ENCODE results near the gene CD3E. TPM values are rescaled to one million over a fixed set of nuclear protein-coding genes. Genes with fewer than 3 reads are reported as not detected.

Gene CD3E
- total and polyA plus RNA-seq, 12 donors: 0.63 to 3.4 (median 2.7) TPM; not detected in 2

- Histone ChIP-seq H3K9me3 (replicated peaks in 1 of 3) (no peaks in the 10 kb centered on the region), H3K36me3 (replicated peaks in 1 of 2) (no peaks in the 10 kb centered on the region), H3K27ac (no peak overlapping the region), H3K4me1 (replicated peaks in 1 of 2) (peaks cover 0 to 9% of the 10 kb centered on the region in 2 donors), H3K27me3 (peaks cover 23% of the 10 kb centered on the region), H3K4me3 (peak overlapping the region in 1 of 4 donors; percentile 50)
- no peak for DNase-seq
- 71 to 78% (median 74%) methylated on average over 4 of the region's 4 CpGs for WGBS, 4 donors
- TF ChIP-seq POLR2A (IDR thresholded peaks at IDR 0.05): no peak
- TF ChIP-seq, protein P1, sequence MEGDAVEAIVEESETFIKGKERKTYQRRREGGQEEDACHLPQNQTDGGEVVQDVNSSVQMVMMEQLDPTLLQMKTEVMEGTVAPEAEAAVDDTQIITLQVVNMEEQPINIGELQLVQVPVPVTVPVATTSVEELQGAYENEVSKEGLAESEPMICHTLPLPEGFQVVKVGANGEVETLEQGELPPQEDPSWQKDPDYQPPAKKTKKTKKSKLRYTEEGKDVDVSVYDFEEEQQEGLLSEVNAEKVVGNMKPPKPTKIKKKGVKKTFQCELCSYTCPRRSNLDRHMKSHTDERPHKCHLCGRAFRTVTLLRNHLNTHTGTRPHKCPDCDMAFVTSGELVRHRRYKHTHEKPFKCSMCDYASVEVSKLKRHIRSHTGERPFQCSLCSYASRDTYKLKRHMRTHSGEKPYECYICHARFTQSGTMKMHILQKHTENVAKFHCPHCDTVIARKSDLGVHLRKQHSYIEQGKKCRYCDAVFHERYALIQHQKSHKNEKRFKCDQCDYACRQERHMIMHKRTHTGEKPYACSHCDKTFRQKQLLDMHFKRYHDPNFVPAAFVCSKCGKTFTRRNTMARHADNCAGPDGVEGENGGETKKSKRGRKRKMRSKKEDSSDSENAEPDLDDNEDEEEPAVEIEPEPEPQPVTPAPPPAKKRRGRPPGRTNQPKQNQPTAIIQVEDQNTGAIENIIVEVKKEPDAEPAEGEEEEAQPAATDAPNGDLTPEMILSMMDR (IDR thresholded peaks at IDR 0.05): no peak
- intact Hi-C loops (cut with DNase I): no loop called here
Measured at GRCh38 chr11:118263112-118263511, 41.4 kb upstream of the CD3E start.

GRCh38 chr11:118263695-118264568 lies 40.6 kb upstream of the CD3E start, which contains the start of gene MPZL2:
MPZL2 (minus strand) TSS chr11:118264297; CDS start chr11:118264153, 144 bp downstream.
- Histone ChIP-seq H3K4me1 (replicated peaks in 1 of 2) (peaks cover 0 to 9% of the 10 kb centered on the region in 2 donors), H3K36me3 (replicated peaks in 1 of 2) (no peaks in the 10 kb centered on the region), H3K27ac (peak within 1 kb of the TSS in 1 of 5 donors; percentile 20), H3K9me3 (replicated peaks in 1 of 3) (no peaks in the 10 kb centered on the region), H3K27me3 (peaks cover 23% of the 10 kb centered on the region), H3K4me3 (peak within 1 kb of the TSS in 3 of 4 donors; percentile 14 to 50 (median 15))
- TF ChIP-seq, protein P1 (IDR thresholded peaks at IDR 0.05): no peak
- TF ChIP-seq POLR2A (IDR thresholded peaks at IDR 0.05): no peak
- peak in 5 of 7 donors; percentile 16 to 51 (median 27) for DNase-seq
- intact Hi-C loops (cut with DNase I): no loop called here
- WGBS, 4 donors: 3 to 8% (median 5%) methylated on average over 13 to 19 of the region's 19 CpGs

- Histone ChIP-seq H3K27me3 (peaks cover 23% of the 10 kb centered on the region), H3K27ac (peak overlapping the region in 1 of 5 donors; percentile 20), H3K4me1 (replicated peaks in 1 of 2) (peaks cover 0 to 9% of the 10 kb centered on the region in 2 donors), H3K36me3 (replicated peaks in 1 of 2) (no peaks in the 10 kb centered on the region), H3K4me3 (peak overlapping the region in 1 of 4 donors; percentile 50), H3K9me3 (replicated peaks in 1 of 3) (no peaks in the 10 kb centered on the region)
- WGBS, 4 donors: 63 to 76% (median 70%) methylated on average over 13 of the region's 13 CpGs
- intact Hi-C loops (cut with DNase I): no loop called here
- TF ChIP-seq POLR2A (IDR thresholded peaks at IDR 0.05): no peak
- TF ChIP-seq, protein P1 (IDR thresholded peaks at IDR 0.05): no peak
- no peak for DNase-seq
Measured at GRCh38 chr11:118264569-118265465, 39.7 kb upstream of the CD3E start.

- peak in 4 of 7 donors; percentile 12 to 55 (median 22) for DNase-seq
- TF ChIP-seq POLR2A (IDR thresholded peaks at IDR 0.05): no peak
- TF ChIP-seq, protein P1 (IDR thresholded peaks at IDR 0.05): no peak
- Histone ChIP-seq H3K27me3 (peaks cover 20% of the 10 kb centered on the region), H3K27ac (no peak overlapping the region), H3K4me1 (replicated peaks in 1 of 2) (peaks cover 0 to 9% of the 10 kb centered on the region in 2 donors), H3K9me3 (replicated peaks in 1 of 3) (no peaks in the 10 kb centered on the region), H3K36me3 (replicated peaks in 1 of 2) (no peaks in the 10 kb centered on the region), H3K4me3 (no peak overlapping the region)
- 62 to 70% (median 65%) methylated on average over 1 of the region's 1 CpG; no CpG with 5 or more reads in 1 of the 4 donors for WGBS, 4 donors
- intact Hi-C loops (cut with DNase I): no loop called here
Measured at GRCh38 chr11:118265954-118266353, 38.6 kb upstream of the CD3E start.

All from adrenal gland (tissue), 12 donors.